Adrenal gland (tissue), 5 donors: Measurements from ENCODE around the gene KDM6A.

Experiments
- POLR2A ChIP-seq, 2 donors: fragments of 450-650 bp; IDR thresholded peaks; one replicate each; pipeline ENCODE4 v1.6.1; 2017; ENCODE audit warnings: antibody characterized with exemption in 2 of 2, mild to moderate bottlenecking in 2 of 2, moderate library complexity in 1 of 2
- TF ChIP-seq, protein P1 (sequence below), 6 experiments: fragments of 450-650 bp in 4 of 6; fragments of 200-600 bp in 2 of 6; sonication (generic) in 1 of 6; IDR thresholded peaks; 1 replicate in 5 of 6; 2 replicates in 1 of 6; pipeline versions ENCODE4 v1.5.1 to v1.8.0; 2016 to 2021; ENCODE audit warnings: antibody characterized with exemption in 6 of 6, mild to moderate bottlenecking in 2 of 6, moderate library complexity in 1 of 6
- donor health status: DM: no; HTN: no; CAD: no.

DNA sequence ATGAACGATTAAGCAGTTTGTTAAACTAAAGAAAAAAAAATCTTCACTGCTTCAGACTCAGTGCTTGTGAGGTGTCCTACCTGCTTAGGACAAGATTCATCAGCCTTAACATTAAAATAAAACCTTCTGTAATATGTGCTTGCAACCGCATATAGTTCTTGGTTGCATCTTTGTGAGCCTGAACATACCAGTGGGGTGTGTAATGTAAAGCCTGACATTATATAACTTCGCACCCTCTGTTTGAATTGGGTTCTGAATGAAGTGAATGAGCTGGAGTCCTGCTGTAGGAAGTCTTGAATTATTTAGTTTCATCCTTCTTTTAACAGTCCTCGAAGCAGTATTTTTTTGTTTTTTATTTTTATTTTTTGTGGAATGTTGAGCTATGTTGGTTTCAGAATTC is 3.1 kb downstream of the KDM6A start:
- TF ChIP-seq, protein P1, sequence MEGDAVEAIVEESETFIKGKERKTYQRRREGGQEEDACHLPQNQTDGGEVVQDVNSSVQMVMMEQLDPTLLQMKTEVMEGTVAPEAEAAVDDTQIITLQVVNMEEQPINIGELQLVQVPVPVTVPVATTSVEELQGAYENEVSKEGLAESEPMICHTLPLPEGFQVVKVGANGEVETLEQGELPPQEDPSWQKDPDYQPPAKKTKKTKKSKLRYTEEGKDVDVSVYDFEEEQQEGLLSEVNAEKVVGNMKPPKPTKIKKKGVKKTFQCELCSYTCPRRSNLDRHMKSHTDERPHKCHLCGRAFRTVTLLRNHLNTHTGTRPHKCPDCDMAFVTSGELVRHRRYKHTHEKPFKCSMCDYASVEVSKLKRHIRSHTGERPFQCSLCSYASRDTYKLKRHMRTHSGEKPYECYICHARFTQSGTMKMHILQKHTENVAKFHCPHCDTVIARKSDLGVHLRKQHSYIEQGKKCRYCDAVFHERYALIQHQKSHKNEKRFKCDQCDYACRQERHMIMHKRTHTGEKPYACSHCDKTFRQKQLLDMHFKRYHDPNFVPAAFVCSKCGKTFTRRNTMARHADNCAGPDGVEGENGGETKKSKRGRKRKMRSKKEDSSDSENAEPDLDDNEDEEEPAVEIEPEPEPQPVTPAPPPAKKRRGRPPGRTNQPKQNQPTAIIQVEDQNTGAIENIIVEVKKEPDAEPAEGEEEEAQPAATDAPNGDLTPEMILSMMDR (IDR thresholded peaks at IDR 0.05) = no peak
- no peak for TF ChIP-seq POLR2A (IDR thresholded peaks at IDR 0.05)
